ENCODE data around the gene THAP4. TPM values are rescaled to one million over a fixed set of nuclear protein-coding genes. Genes with fewer than 3 reads are reported as not detected.

THAP4 gene
- total and polyA plus RNA-seq, 8 donors, result 22.4 to 42.9 (median 27.1) TPM

DNA sequence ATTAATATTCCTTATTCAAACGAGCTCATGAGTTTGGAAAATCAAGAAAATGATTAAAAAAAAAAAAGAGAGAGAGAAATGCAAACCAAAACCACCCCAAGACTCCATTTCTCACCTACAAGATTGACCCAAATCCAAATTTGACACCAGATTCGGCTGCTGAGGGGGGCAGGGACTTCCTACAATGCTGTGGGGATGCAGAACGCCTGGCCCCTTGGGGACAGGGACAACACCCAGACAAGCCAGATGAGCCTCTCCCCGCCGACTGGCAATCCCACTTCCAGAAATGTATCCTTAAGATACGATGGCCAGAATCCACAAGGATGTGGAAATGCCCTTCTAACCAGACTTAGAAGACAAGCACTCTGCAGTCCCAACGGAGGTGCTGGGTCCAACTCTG lies 57.7 kb downstream of the THAP4 start:
- Histone ChIP-seq H3K4me3 (no peak overlapping the region), H3K9me3 (no peaks in the 10 kb centered on the region), H3K36me3 (peaks cover 0 to 13% (median 3%) of the 10 kb centered on the region in 3 donors), H3K27me3 (no peaks in the 10 kb centered on the region), H3K4me1 (no peaks in the 10 kb centered on the region), H3K27ac (no peak overlapping the region)
- no peak for FAIRE-seq
- 85 to 91% methylated on average over 7 of the region's 7 CpGs for WGBS, 2 donors
- peak in 1 of 6 donors; percentile 33 for DNase-seq
- intact Hi-C loops (cut with DNase I), result no loop called here
- no peak for ATAC-seq
- TF ChIP-seq, protein P1, sequence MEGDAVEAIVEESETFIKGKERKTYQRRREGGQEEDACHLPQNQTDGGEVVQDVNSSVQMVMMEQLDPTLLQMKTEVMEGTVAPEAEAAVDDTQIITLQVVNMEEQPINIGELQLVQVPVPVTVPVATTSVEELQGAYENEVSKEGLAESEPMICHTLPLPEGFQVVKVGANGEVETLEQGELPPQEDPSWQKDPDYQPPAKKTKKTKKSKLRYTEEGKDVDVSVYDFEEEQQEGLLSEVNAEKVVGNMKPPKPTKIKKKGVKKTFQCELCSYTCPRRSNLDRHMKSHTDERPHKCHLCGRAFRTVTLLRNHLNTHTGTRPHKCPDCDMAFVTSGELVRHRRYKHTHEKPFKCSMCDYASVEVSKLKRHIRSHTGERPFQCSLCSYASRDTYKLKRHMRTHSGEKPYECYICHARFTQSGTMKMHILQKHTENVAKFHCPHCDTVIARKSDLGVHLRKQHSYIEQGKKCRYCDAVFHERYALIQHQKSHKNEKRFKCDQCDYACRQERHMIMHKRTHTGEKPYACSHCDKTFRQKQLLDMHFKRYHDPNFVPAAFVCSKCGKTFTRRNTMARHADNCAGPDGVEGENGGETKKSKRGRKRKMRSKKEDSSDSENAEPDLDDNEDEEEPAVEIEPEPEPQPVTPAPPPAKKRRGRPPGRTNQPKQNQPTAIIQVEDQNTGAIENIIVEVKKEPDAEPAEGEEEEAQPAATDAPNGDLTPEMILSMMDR (IDR thresholded peaks at IDR 0.05), result no peak

DNA sequence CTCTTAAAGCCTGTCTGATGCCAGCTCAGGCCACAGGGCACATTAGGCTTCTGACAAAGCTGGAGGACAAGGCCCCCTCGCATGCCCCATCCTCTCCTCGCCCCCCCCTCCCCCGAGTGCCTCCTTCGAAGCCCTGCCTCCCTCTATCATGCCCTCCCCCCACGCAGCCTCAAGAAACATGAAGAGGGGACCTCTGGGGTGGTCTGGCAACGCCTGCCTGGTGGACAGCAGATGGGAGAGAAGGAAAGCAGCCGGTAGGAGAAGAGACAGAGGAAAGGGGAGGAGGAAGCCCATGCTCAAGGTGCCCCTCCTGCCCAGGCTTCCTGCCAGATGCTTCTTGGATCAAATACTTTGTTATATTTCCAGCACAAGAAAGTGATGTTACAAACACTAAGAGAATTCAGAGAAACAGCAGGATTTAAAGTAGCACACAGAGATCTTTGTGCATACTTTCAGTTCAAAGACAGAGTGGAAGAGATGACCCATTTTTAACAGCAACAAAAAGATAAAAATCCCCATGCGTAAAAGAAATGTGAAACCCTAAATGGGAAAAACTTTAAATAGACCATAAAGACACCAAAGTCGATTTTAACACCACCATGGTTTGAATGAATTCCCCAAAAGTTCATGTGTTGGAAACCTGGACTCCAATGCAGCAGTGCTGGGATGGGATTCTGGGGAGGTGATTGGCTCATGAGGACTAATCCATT lies 59.4 kb downstream of the THAP4 start:
- Histone ChIP-seq H3K27ac (no peak overlapping the region), H3K27me3 (no peaks in the 10 kb centered on the region), H3K36me3 (peaks cover 0 to 13% (median 1%) of the 10 kb centered on the region in 3 donors), H3K9me3 (no peaks in the 10 kb centered on the region), H3K4me3 (no peak overlapping the region), H3K4me1 (no peaks in the 10 kb centered on the region)
- intact Hi-C loops (cut with DNase I), result no loop called here
- WGBS, 2 donors, result 76 to 78% methylated on average over 9 of the region's 9 CpGs
- ATAC-seq (no peak), DNase-seq (peak in 2 of 6 donors; percentile 16), FAIRE-seq (no peak)
- TF ChIP-seq, protein P1 (IDR thresholded peaks at IDR 0.05), result no peak

DNA sequence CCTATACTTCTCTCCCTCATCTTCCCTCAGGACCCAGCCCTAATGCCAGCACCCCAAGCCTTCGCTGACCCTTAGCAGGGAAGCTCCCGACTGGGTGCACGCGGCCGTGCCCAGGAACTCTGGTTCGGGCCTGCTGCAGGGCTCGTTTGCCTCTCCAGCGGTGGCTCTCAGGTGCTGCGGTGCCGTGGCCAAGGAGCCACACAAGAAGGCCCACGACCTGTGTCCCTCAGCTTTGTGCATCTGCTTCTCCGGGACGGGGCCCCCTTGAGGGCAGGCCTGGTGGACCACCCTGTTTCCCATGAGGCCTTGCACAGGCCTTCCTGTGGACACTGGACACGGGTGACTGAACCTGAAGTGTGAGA lies 60.7 kb downstream of the THAP4 start:
- no peaks in the 10 kb centered on the region for H3K9me3 ChIP-seq
- peaks cover 0 to 13% (median 0%) of the 10 kb centered on the region in 3 donors for H3K36me3 ChIP-seq
- WGBS, 2 donors, result 89 to 90% methylated on average over 14 of the region's 14 CpGs
- H3K27me3 ChIP-seq, result no peaks in the 10 kb centered on the region
- intact Hi-C loops (cut with DNase I), result no loop called here
- H3K4me1 ChIP-seq, result no peaks in the 10 kb centered on the region
- peak in 2 of 6 donors; percentile 43 to 54 for DNase-seq
- TF ChIP-seq, protein P1 (IDR thresholded peaks at IDR 0.05), result no peak
- no peak overlapping the region for H3K27ac ChIP-seq
- ATAC-seq, result peak in 1 of 4 donors; percentile 11
- H3K4me3 ChIP-seq, result no peak overlapping the region
- no peak for FAIRE-seq

DNA sequence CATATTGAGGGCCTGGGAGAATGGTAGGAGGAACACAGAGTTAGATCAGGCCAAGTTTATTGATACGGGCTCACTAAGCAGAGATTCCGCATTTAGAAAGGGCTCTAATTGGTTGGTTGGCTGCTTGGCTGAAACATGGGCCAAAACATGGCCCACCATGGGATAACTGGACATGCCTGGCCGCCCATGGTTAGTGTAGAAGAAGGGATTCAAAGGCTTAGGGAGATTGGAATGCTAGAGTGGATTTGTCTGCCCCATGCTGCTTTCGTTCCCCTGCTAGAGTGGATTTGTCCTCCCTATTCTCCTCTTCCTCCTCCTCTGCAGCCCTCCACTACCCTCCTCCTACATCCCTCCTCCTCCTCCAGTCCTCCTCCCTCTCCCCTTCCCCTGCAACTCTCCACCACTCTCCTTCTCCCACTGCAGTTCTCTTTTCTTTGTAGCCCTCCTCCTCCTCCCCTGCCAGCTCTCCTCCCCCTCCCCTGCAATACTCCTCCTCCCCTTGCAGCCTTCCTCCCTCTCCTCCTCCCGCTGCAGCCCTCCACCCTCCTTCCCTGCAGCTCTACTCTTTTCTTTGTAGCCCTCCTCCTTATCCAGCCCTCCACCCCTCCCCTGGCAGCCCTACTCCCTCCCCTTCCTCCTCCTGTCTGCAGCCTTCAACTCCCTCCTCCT lies 61.2 kb downstream of the THAP4 start:
- ATAC-seq (peak in 1 of 4 donors; percentile 11), DNase-seq (peak in 1 of 6 donors; percentile 6), FAIRE-seq (no peak)
- H3K9me3 ChIP-seq, result no peaks in the 10 kb centered on the region
- no peak overlapping the region for H3K4me3 ChIP-seq
- H3K27me3 ChIP-seq, result no peaks in the 10 kb centered on the region
- H3K36me3 ChIP-seq, result peaks cover 0 to 13% (median 0%) of the 10 kb centered on the region in 3 donors
- WGBS, 2 donors, result 86 to 94% methylated on average over 5 of the region's 5 CpGs
- H3K4me1 ChIP-seq, result no peaks in the 10 kb centered on the region
- H3K27ac ChIP-seq, result no peak overlapping the region
- intact Hi-C loops (cut with DNase I), result no loop called here
- TF ChIP-seq, protein P1 (IDR thresholded peaks at IDR 0.05), result no peak
